ENCODE measurements around the gene MIDN.

DNA sequence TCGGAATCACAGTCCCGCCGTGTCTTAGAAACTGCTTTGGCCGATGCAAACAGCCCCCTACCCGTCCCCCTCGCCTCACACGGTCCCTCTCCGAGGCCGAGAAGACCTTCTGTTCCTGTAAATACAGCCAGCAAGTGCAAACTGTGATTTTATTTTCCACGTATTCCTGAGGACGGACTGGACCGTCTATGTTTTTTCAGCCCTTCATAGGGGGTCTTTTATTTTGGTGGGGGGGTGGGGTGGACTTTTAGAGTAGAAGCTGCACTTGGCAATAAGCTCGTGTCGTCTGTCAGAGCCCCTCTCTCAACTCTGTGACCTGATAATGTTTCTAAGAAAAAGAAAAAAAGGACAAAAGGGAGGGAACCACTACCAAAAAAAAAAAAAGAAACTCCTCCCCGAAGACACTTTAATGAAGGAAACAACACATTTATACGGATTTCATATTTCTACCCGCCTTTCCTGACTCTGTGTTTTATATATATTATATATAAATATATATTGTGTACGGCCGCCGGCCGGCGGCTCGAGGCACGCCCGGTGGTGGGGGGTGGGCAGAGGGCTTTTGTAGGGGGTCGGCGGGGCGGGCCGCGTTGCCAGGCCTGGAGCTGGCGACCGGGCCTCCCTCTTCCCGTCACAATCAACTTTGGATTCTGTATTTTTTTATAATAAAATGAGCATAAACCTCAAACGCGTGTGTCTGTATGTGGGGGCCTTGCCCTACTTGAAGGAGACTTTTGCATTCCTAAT lies 52.5 kb downstream of the MIDN start:
- TF ChIP-seq GATA3 (IDR thresholded peaks at IDR 0.05; ENCODE audit: low read depth, low read length) (no peak), GATA2 (IDR thresholded peaks at IDR 0.05; ENCODE audit: low read depth, low read length) (no peak)

All from SH-SY5Y (cell line).